Astrocyte of the spinal cord (primary cell): ENCODE results near the gene KAT6B.

Source experiments
- DNase-seq: peaks from one replicate; pipeline ENCODE4 v3.0.0; 2011; ENCODE audit warnings: low read depth, low spot score
- H3K4me3 ChIP-seq: 2 replicates; pipeline ENCODE4 v1.5.1; 2011; ENCODE audit warnings: low read depth, mild to moderate bottlenecking, low read length, moderate library complexity
- CTCF ChIP-seq: IDR thresholded peaks from 2 replicates; pipeline ENCODE4 v1.5.1; 2012; ENCODE audit warnings: low read depth, mild to moderate bottlenecking, low read length, inconsistent platforms
- in situ Hi-C: cut with HindIII; loops from 2 replicates; pipeline ENCODE4 v1.10.0; 2017; ENCODE audit warnings: low sequenced_read_pairs

Gene KAT6B

DNA sequence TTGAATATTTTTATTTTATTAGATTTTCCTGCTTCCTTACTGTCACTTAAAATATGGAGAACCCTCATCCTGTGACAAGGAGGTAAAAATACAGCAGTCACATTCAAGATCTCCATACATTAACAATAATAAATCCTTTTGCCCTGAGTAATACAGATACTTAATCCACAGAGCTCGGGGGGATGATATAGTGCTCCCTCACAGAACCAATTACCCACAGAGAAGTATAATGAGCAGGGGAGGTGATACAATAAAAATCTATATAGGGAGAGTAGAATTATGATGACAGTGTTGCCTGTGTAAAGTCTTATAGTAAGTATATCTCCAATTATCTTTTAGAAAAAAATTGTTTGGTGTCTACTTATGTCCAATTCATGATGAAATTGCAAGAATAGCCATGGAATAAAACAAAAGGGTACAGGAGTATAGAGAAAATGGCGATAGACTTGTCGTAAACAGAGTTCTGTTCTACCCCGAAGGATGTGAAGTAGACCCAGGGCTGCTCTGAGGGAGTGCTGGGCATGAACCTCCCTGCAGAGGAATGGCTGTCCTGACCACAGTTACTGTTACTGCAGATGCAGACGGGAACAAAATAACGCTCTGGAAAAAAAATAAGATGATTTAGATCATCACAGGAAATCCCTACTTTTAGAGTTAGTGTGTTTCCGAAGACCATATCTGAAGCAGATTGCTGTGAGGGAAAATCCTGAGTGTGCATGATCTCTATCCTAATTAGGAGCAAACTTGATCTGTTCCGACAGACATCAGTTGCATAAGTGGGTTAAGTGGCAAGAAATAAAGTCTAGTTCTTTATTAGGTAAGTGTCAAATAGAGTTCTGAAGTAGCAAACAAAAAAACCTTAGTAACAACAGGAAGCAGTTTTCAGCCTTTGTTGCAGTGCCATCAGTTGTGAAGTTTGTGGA is 123.7 kb downstream of the KAT6B start:
- in situ Hi-C loops = no loop called here
- no peak for TF ChIP-seq CTCF
- H3K4me3 ChIP-seq = no peak overlapping the region
- DNase-seq = no peak

- TF ChIP-seq CTCF = no peak
- in situ Hi-C loops = no loop called here
- H3K4me3 ChIP-seq = no peak overlapping the region
- no peak for DNase-seq
Observed at GRCh38 chr10:74953214-74953613, 126.8 kb downstream of the KAT6B start.

DNA sequence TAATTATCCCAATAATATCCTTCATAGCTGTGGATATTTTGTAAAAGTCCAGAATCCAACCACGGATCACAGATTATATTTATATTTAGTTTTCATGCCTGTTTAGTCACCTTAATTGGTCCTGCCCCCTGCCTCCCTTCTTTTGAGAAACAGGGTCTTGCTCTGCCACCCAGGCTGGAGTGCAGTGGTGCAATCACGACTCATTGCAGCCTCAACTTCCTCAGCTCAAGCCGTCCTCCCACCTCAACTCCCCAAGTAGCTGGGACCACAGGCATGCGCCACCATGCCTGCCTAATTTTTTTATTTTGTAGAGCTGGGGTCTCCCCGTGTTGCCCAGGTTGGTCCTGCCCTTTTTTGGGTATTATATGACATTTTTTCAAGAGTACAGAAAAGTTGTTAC is 129.4 kb downstream of the KAT6B start:
- in situ Hi-C loops = no loop called here
- DNase-seq = no peak
- no peak for TF ChIP-seq CTCF
- H3K4me3 ChIP-seq = no peak overlapping the region

DNA sequence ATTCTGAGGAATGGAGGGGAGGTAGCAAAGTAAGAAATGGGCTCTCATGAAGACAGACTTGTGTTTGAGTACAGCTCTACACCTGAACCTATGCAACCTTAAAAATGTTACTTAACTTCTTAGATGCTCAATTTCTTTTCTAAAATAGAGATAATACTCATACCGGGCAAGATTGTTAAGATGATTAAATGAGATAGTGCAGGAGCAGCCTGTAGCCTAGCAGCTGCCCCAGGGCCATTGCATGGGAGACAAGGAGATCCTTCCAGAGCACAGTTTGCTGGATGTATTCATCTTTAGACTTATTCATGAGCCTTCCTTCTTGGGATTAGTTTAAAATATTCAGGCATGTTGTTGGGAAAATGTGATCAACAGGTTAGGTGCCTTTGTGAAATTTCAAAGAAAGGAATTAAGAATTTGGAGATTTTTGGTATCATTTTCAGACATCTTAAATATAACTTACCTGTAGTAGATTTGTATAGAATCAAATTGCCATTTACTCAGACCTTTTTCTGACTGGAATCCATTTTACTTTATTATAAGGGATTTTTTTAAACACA is 130.2 kb downstream of the KAT6B start:
- in situ Hi-C loops = no loop called here
- no peak overlapping the region for H3K4me3 ChIP-seq
- no peak for DNase-seq
- TF ChIP-seq CTCF = no peak

GRCh38 chr10:74957285-74957961 is 131.0 kb downstream of the KAT6B start:
- no peak overlapping the region for H3K4me3 ChIP-seq
- no peak for TF ChIP-seq CTCF
- in situ Hi-C loops = no loop called here
- DNase-seq = no peak

DNA sequence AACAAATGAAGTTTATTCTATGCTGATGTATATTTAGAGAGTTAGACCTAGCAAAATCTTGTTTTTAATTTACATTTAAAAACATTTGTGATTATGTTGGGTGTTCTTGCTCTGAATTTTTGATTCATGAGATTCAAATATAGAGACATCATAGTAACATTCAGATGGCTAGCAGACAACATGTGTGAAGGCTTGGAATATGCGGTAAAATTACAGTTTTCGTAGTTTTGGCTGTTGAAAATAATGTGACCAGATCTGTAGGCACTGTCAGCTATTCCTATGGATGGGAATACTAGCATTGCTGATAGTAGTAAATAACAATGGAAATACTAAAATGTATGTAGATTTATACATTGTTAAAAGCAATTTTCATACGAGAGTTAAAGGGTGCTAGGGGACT is 131.9 kb downstream of the KAT6B start:
- DNase-seq = no peak
- H3K4me3 ChIP-seq = no peak overlapping the region
- no peak for TF ChIP-seq CTCF
- in situ Hi-C loops = no loop called here
